Measurements from ENCODE around the gene SLC16A5.
A peak's percentile ranks its signal among the peaks of the same experiment; 100 is the strongest.
"Not testable (repeated sequence)": the region's sequence is repeated elsewhere in the genome, so short reads cannot be mapped to it uniquely, and the experiment has no call there.

Gene SLC16A5, protein sequence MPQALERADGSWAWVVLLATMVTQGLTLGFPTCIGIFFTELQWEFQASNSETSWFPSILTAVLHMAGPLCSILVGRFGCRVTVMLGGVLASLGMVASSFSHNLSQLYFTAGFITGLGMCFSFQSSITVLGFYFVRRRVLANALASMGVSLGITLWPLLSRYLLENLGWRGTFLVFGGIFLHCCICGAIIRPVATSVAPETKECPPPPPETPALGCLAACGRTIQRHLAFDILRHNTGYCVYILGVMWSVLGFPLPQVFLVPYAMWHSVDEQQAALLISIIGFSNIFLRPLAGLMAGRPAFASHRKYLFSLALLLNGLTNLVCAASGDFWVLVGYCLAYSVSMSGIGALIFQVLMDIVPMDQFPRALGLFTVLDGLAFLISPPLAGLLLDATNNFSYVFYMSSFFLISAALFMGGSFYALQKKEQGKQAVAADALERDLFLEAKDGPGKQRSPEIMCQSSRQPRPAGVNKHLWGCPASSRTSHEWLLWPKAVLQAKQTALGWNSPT

DNA sequence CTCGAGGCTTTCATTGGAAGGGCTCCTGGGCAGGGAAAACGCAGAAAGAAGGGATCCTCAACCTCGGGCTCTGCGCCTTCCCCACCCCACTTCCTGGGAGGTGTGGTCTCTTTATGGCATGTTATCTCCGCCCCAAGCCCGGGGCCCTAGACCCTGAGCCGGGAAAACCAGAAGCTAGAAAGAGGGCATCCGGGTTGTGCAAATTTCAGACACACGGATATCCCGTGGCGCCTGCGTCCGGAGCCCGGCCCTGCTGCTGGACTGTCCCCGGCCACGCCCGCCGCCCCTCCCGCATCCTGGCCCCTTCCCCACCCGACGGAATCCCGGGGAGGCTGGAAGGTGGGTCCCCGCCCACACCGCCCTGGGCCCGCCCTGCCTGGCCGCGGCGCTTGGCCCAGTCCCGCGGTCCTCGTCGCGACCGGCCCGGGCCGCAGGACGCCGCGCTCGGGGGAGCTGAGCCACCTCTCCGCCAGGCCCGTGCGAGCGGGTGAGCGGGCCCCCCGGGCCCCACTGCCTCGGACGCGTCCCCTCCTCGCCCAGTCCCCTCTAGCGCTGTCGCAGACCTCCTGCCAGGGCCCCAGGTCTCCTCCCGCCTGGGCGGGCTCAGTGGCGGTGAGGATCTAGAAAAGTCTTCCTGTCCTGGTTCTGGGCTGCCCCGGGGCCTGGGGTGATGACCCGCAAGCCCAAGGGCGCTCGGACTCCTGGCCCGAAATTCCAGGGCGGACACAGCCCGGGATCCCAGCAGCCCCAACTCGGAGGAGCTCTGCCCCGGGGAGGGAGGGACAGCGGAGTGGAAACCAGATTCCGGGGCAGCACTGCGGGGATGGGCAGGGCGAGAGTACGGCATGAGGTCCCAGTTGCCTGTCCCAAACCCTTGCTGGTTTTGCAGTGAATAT is at the start of gene SLC16A5:
TSS of gene SLC16A5 (plus strand) at position 397 of the 896 bp plus-strand sequence. CDS start 5,683 bp downstream, outside the sequence.
- FAIRE-seq (peak; percentile 74), DNase-seq (ENCODE audit: insufficient read length, low spot score) (peak; percentile 57)

DNA sequence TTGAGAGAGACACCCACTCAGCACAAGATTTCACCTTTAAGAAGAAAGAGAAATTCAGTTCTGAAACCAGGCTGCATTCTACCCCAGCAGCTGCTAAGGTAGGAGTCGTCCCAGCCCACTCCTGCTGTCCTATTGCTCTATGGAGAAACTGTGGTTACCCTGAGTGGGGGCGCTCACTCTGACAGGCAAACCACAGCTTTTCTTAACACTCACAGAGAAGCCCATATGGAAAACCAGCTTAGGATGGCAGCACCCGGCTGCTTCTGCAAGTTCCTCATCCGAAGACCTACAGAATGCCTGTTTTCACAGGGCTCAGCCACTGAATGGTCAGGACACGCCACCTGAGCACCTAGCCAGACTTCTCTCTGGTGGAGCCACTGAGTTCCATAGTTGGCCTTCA is 48.5 kb upstream of the SLC16A5 start:
- DNase-seq (ENCODE audit: insufficient read length, low spot score) (no peak), FAIRE-seq (no peak)

DNA sequence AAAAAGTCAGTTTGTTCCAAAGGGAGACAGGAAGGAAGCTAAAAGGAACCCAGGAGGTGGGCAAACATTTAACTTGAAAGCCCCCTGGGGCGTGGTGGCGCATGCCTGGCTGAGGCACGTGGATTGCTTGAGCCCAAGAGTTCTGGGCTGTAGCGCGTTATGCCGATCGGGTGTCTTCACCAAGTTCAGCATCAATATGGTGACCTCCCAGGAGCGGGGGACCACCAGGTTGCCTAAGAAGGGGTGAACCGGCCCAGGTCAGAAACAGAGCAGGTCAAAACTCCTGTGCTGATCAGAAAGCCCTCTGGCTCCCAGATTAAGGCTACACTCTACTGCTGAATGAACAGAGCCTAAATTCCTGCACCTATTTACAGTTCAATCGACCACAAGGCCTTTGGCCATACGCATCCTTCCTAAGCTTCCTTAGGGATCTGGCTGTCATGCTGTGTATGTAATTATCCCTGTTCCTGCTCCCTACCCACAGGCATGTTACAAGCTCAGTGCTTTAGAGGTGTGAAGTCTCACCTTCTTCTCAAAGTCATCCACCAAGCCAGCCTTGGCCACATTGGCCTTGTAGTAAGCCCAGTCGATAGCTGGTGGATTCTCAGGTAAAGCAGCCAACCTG is 46.0 kb upstream of the SLC16A5 start:
- DNase-seq (ENCODE audit: insufficient read length, low spot score) (no peak), FAIRE-seq (no peak)

DNA sequence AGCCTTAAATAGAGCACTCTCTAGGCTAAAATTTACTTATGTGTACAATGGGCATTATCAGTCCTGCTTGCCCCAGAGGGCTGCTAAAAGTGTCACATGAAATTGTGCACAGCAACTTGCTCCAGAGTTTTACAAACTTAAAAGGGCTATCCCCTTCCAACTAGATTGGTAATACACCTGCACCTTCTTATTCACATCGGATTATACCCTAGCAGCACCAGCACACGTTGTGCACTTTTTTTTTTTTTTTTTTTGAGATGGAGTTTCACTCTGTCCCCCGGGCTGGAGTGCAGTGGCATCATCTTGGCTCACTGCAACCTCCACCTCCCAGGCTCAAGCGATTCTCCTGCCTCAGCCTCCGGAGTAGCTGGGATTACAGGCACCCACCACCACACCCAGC is 44.0 kb upstream of the SLC16A5 start:
- not testable (repeated sequence) for FAIRE-seq; DNase-seq (ENCODE audit: insufficient read length, low spot score)

DNA sequence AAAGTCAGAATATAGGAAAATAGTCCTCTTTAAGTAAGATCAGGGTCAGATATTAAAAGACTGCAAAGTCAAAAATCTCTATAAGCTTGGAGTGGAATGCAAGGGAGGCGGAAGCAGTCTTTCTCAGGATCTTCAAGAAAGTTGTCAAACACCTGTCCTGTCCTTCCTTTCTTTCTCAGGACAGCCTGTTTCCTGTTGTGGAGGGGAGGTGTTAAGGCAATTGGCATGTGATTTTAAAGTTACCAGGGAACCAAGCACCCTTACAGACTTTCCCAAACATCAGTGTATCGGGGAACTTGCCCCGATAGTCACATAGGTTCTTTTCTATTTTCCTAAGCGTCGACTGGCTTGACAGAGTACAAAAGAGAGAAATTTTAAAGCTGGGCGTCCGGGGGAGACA is 43.0 kb upstream of the SLC16A5 start:
- DNase-seq (ENCODE audit: insufficient read length, low spot score) (no peak), FAIRE-seq (no peak)

DNA sequence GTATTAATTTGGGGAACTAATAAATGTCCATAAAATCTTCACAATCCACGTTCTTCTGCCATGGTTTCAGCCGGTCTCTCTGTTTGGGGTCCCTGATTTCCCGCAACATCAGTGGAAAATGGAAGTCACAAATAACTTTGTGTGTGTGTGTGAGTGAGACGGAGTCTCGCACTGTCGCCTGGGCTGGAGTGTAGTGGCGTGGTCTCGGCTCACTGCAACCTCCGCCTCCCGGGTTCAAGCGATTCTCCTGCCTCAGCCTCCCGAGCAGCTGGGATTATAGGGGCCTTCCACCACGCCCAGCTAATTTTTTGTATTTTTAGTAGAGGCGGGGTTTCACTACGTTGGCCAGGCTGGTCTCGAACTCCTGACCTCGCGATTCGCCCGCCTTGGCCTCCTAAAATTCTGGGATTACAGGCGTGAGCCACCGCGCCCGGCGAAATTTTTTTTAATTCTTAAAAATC is 41.8 kb upstream of the SLC16A5 start:
- DNase-seq (ENCODE audit: insufficient read length, low spot score); FAIRE-seq: not testable (repeated sequence)

DNA sequence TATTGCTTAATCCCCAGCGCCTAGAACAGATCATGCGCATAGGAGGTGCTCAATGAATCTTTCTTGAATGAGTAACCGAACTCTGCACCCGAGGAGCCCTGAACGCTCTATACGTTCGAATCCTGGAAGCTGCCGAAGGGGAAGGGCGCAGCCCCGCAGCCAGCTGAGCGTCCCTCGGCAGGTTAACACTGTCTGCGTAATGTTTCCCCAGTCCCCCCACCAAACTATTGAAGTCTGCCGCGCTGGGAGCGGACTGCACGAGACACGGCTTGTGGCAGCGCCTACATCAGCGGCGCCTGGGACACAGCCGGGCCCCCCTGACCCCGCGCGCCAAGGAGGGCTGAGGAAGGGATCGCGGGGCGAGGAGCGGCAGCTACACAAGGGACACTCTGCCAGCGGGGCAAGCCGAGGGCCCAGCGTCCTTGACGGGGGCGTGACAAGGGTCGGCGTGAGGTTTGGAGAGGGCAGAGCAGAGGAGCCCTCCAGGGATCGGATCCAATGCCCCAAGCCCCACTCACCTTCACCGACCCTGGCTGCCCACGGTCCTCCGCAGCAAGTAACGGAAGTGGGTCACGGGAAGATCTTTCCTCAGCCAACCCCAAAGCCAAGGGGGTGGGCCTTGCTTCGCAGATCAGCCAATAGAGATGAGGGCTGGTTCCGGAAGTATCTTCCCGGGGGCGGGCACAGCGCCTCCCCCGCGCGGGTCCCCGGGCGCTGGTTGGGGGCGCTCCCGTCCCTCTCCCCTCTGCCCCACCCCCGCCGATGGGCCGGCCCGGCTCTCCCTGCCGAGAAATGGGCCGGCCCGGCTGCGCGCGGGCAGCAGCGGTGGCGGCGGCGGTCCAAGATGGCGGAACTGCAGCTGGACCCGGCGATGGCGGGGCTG is 41.1 kb upstream of the SLC16A5 start, which contains the start of the genes ATP5PD and KCTD2:
TSS of gene ATP5PD (minus strand) at position 563 of the 883 bp plus-strand sequence. CDS start 4,319 bp downstream, outside the sequence.
TSS of gene KCTD2 (plus strand) at position 819 of the 883 bp plus-strand sequence. CDS start at position 845, 26 bp downstream.
- FAIRE-seq = peak; percentile 95

DNA sequence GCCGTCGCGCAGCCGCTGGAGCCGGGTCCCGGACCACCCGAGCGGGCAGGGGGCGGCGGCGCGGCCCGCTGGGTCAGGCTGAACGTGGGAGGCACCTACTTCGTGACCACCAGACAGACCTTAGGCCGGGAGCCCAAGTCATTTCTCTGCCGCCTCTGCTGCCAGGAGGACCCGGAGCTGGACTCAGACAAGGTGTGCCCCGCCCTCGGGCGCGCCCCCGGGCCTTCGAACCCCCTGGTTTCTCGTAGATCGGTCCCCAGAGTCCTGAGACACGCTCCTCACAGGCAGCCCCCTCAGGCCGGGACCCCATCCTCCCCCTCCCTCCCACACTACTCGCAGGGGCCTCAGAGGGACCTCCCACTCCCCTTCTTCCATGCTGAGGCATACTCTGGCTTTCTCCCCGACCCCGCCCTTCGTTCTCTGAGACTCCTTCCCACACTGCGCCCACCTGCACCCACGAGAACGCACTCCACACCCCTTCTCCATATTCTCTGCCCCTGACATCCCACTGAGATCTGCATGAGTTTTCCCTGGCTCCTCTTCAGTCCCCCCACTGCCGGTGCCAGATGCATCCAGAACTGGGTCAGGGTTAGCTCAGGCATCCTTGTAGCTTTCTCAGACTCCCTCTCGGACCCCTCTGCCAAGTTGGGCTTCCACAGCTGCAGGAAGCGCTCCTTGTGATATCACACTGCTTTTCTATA is 40.2 kb upstream of the SLC16A5 start:
- DNase-seq (ENCODE audit: insufficient read length, low spot score) (no peak), FAIRE-seq (no peak)

More for the DNA sequence above, 41.1 kb upstream of the SLC16A5 start, which contains the start of the genes ATP5PD and KCTD2:
- peak; percentile 98 for DNase-seq (ENCODE audit: insufficient read length, low spot score)

DNA sequence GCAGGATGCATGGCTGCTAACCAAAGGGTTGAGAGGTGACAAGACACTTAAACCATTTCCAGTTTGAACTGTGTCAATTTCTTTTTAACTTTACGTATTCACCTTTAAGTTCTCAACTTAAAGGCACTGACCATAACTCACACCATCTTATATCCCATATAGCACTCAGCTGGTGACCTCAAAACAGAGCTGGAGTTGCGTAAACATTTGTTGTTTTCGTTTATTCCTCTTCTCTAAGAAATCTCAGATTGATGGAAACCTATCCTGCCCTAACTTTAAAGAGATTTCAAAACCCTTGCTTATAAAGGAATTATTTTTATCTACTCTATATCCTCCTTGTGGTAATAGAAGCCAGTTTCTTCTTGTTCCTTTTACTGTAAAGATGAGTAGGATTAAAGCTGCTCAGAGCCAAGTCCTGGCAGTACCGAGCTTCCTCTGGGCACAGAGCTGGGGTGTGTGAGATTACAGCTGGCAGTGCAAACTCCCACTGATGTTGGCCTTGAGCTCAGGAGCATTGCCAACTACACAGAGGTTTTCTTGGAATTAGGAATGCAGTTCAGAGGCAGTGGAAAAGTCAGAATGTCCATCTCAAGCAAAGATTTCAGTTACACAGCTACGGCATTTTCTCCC is 39.4 kb upstream of the SLC16A5 start:
- DNase-seq (ENCODE audit: insufficient read length, low spot score) (no peak), FAIRE-seq (no peak)

DNA sequence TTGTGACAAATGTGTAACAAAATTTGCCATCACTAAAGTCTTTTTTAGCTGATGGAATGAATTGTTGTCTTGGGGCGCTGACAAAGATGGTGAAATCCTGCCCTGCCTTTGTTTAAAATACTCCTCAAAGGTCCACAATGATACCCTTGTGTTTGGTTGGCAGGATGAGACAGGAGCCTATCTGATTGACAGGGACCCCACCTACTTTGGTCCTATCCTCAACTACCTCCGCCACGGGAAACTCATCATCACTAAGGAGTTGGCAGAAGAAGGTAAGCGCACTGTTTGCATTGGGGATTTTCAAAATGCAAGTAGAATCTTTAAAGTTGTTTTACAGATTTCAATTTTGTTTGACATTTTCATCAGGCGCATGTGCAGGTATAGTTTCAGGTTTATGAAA is 38.7 kb upstream of the SLC16A5 start:
- DNase-seq (ENCODE audit: insufficient read length, low spot score) (no peak), FAIRE-seq (no peak)

DNA sequence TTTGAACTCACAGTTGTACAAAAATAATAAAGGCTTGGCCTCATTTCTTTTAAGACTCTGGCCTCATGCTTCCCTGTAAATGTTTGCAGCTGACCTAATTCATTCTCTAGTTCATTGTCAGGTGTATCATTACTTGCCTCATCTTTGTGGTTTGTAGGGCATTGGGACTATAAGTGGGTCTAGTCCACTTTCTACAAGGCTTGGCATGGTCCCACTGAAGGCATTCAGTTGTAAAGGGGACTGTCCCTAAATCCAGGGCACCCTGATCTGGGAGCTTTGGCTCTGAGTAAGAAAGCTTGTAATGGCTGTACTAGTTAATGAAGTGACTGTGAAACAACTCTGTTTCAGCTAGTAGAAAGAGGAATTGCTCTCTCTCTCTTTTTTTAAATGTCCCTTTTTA is 38.0 kb upstream of the SLC16A5 start:
- DNase-seq (ENCODE audit: insufficient read length, low spot score) (no peak), FAIRE-seq (no peak)

DNA sequence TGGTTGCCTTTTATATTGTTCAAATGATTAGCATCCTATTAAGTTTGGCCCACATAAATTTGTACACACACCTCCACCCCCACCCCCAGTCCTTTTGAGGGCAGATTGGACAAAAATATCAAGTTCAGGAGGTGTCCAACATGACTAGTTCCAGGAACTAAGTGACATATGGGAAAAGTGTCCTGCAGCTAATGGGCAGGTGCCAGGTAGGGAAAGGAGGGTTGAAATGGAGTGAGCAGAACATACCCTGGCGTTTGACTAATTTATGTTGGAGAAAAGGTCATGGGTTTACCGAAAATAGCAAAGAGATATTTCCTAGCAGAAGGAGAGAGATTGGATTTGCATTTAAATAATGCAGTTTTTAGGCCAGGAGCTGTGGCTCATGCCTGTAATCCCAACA is 35.8 kb upstream of the SLC16A5 start:
- DNase-seq (ENCODE audit: insufficient read length, low spot score) = no peak
- FAIRE-seq = no peak

DNA sequence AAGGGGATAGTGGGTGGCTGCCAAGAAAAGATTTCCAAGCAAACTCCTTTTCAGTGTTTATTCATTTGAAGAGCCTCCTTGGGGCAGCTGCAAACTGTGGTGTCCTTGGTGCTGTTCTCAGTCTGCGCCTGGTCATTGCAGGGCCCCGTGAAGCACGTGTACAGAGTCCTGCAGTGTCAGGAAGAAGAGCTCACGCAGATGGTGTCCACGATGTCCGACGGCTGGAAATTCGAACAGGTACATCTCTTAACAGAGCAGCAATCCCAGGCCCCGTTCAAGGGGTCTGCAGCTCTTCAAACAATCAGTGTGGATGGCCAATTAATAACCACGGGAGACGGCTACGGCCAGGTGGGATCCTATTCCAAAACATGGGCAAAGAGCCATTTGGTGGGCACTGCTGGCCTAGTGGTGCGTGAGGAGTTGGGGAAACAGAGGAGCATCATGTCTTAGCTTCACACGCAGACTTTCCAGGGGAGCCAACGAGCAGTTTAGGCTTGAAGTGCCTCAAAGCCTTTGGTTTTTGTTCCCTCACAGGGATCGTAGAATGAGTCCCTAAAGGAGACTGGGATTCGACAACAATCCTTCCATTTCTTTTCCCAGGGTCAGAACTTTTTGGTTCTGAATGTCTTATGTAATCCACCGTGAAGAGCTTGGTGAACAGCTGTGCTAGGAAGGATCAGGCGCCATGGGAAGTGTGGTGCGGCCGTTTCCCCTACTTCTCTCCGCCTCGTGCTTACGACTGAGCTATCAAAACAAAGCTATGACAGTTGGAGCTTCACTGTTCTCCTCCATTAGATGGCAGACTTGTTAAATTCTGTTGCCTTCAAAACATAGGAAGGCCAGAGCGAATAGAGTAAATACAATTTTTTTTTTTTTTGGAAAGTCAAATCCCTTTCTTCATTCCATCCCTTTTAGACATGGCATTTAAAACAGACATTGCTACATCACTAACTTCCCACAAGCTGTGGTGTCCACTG is 28.1 kb upstream of the SLC16A5 start:
- FAIRE-seq (no peak), DNase-seq (ENCODE audit: insufficient read length, low spot score) (no peak)

DNA sequence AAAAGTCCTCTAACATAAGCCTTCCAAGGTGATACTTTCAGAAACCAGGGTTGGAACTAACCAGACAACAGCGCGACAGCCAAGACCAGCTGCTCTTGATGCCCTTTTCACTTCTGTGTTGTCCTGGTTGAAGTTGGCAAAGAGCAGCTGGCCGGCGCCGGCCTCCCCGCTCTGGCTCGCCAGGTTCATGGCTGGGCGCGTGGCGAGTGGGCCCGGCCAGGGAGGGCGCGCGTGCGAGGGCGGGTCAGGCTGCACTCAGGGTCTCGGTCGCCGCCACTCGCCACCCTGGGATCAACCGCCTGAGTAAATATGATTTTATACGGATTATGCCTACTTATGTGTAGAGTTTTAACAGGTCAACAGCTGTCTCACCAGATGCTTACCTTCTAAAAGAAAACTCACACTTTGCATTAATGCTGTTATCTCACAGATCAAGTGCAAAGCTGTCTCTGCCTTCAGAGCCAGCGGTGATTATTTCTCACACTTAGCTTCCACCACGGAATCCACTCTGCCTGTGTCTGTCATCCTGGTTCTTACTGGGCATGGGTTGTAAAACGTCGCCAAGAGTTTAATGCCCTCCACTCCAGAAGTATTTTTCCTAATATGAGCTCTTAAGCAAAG is 27.2 kb upstream of the SLC16A5 start:
- no peak for FAIRE-seq

DNA sequence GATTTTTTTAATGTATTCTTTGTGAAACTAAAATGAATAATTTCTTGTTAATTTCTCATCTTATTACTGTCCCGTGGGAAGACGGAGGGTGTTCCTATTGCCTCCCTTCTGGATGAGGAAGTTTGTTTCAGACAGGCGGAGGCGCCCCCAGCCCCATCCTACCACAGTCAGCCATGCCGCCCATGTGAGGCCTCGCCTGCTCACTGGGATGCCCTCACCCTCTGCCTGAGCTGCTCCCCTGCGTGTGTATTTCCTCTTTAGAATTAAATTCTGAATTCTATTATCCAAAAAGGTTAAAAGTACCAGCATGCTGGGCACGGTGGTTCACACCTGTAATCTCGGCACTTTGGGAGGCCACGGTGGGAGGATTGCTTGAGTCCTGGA is 26.7 kb upstream of the SLC16A5 start:
- DNase-seq (ENCODE audit: insufficient read length, low spot score) = no peak
- no peak for FAIRE-seq

More for the DNA sequence above, 27.2 kb upstream of the SLC16A5 start:
- DNase-seq (ENCODE audit: insufficient read length, low spot score) = no peak

DNA sequence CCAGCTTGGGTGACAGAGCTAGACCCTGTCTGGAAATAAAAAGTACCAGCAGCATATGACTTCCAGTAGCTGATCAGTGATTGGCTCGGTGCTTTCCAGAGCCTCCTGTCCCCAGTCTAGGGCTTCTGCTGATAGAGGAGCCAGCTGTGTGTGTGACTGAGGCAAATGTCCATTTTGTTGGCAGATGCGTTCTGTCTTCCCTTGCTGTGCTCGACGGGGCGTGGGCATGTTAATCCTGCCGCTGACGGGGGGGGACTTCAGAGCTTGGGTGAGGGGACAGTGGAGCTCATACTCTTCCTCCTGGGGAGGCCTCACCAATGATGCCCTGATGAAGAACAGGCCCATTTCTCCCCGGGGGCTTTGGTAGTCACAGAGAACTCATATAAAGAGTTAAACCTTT is 26.1 kb upstream of the SLC16A5 start:
- DNase-seq (ENCODE audit: insufficient read length, low spot score) = no peak
- no peak for FAIRE-seq

DNA sequence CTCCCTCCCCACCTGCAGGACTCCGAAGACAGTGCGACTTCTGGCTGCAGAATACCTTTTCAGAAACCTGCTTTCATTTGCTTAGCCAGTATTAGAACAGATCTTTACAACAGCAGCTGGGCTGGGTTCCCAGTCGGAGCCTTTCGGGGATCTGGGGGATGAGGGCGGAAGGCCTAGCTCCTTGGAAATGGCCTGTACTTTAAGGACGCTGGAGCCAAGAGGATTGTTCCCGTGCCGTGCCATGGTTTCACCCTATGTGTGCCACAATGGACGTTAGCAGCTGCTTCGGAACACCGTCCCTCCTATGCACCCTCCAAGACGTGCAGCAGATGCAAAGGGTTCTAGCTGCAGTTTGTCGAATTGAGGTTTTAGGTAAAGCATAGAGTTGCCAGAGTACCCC is 24.6 kb upstream of the SLC16A5 start:
- FAIRE-seq (no peak), DNase-seq (ENCODE audit: insufficient read length, low spot score) (no peak)

Data from GM19239 (cell line).